ENCODE results near the gene ZSCAN25.

GRCh38 chr7:99643464-99643863 lies 26.7 kb downstream of the ZSCAN25 start:
- TF ChIP-seq POLR2A (IDR thresholded peaks at IDR 0.05) (no peak), POLR2AphosphoS5 (IDR thresholded peaks at IDR 0.05) (no peak), CTCF (IDR thresholded peaks at IDR 0.05) (no peak), EP300 (IDR thresholded peaks at IDR 0.05) (no peak)
